IgD-negative memory B cell (primary cell): ENCODE measurements around the gene DMRT3. TPM values are rescaled to one million over a fixed set of nuclear protein-coding genes. Genes with fewer than 3 reads are reported as not detected.
"Not testable (repeated sequence)": the region's sequence is repeated elsewhere in the genome, so short reads cannot be mapped to it uniquely, and the experiment has no call there.

ENCODE experiments used
- H3K27ac Mint-ChIP-seq, 3 donors: one replicate each; pipeline ENCODE4 v1.8.0; 2020 to 2022; ENCODE audit warnings: mild to moderate bottlenecking in 3 of 3, mixed read lengths in 3 of 3, moderate library complexity in 1 of 3
- H3K27me3 Mint-ChIP-seq: one replicate; pipeline ENCODE4 v1.8.0; 2021; ENCODE audit warnings: mixed read lengths
- H3K36me3 Mint-ChIP-seq: one replicate; pipeline ENCODE4 v1.8.0; 2020; ENCODE audit warnings: mild to moderate bottlenecking, mixed read lengths
- H3K4me1 Mint-ChIP-seq, 3 donors: one replicate each; pipeline ENCODE4 v1.8.0; 2020 to 2022; ENCODE audit warnings: mixed read lengths in 3 of 3, mild to moderate bottlenecking in 1 of 3
- H3K4me3 Mint-ChIP-seq, 4 donors: one replicate each; pipeline ENCODE4 v1.8.0; 2020 to 2022; ENCODE audit warnings: mild to moderate bottlenecking in 4 of 4, mixed read lengths in 4 of 4, moderate library complexity in 3 of 4
- H3K9me3 Mint-ChIP-seq, 3 donors: one replicate each; pipeline ENCODE4 v1.8.0; 2020 to 2021; ENCODE audit warnings: mixed read lengths in 3 of 3, mild to moderate bottlenecking in 1 of 3
- polyA plus RNA-seq: library from polyadenylated mRNA; unstranded; fragments of 300-500 nt; fragmentation: Illumina TruSeq; gene quantifications from one replicate; pipeline ENCODE4 v1.2.3, GENCODE V29; 2021

Gene DMRT3
- polyA plus RNA-seq, 1 donor from 2014 or later: not detected

- H3K36me3 Mint-ChIP-seq: no peaks in the 10 kb centered on the region
- H3K4me1 Mint-ChIP-seq: peaks cover 4 to 20% (median 7%) of the 10 kb centered on the region in 3 donors
- no peak overlapping the region for H3K4me3 Mint-ChIP-seq
- peak overlapping the region in 2 of 3 donors; percentile 47 to 71 for H3K27ac Mint-ChIP-seq
- peaks cover 65% of the 10 kb centered on the region for H3K27me3 Mint-ChIP-seq
- H3K9me3 Mint-ChIP-seq: peaks cover 0 to 8% (median 0%) of the 10 kb centered on the region in 3 donors
Measured at GRCh38 chr9:976943-977837, 735 bp downstream of the DMRT3 start.

GRCh38 chr9:977838-978830 lies 1.7 kb downstream of the DMRT3 start:
- Mint-ChIP-seq H3K27ac (peak overlapping the region in 2 of 3 donors; percentile 47 to 71), H3K9me3 (peaks cover 0 to 8% (median 0%) of the 10 kb centered on the region in 3 donors), H3K36me3 (no peaks in the 10 kb centered on the region), H3K4me1 (peaks cover 4 to 20% (median 7%) of the 10 kb centered on the region in 3 donors), H3K4me3 (peak overlapping the region in 1 of 4 donors; percentile 72), H3K27me3 (peaks cover 68% of the 10 kb centered on the region)

- H3K36me3 Mint-ChIP-seq: no peaks in the 10 kb centered on the region
- peaks cover 4 to 10% (median 4%) of the 10 kb centered on the region in 3 donors for H3K4me1 Mint-ChIP-seq
- H3K27ac Mint-ChIP-seq: peak overlapping the region in 1 of 3 donors; percentile 10
- H3K27me3 Mint-ChIP-seq: peaks cover 64% of the 10 kb centered on the region
- H3K4me3 Mint-ChIP-seq: no peak overlapping the region
- H3K9me3 Mint-ChIP-seq: no peaks in the 10 kb centered on the region
Measured at GRCh38 chr9:979983-980382, 3.5 kb downstream of the DMRT3 start.

GRCh38 chr9:980640-981039 lies 4.2 kb downstream of the DMRT3 start:
- Mint-ChIP-seq H3K4me1 (peaks cover 0 to 8% (median 4%) of the 10 kb centered on the region in 3 donors), H3K4me3 (no peak overlapping the region), H3K27ac (no peak overlapping the region), H3K36me3 (no peaks in the 10 kb centered on the region), H3K9me3 (no peaks in the 10 kb centered on the region), H3K27me3 (peaks cover 58% of the 10 kb centered on the region)

GRCh38 chr9:981491-981898 lies 5.0 kb downstream of the DMRT3 start:
- Mint-ChIP-seq H3K27me3 (peaks cover 57% of the 10 kb centered on the region), H3K36me3 (peaks cover 2% of the 10 kb centered on the region), H3K4me1 (peaks cover 0 to 6% (median 0%) of the 10 kb centered on the region in 3 donors), H3K27ac (no peak overlapping the region), H3K9me3 (no peaks in the 10 kb centered on the region), H3K4me3 (no peak overlapping the region)

GRCh38 chr9:982394-983230 lies 6.2 kb downstream of the DMRT3 start:
- peaks cover 56% of the 10 kb centered on the region for H3K27me3 Mint-ChIP-seq
- H3K36me3 Mint-ChIP-seq: peaks cover 2% of the 10 kb centered on the region
- peaks cover 0 to 2% (median 0%) of the 10 kb centered on the region in 3 donors for H3K9me3 Mint-ChIP-seq
- no peak overlapping the region for H3K4me3 Mint-ChIP-seq
- peak overlapping the region in 1 of 3 donors; percentile 64 for H3K27ac Mint-ChIP-seq
- H3K4me1 Mint-ChIP-seq: peaks cover 0 to 6% (median 0%) of the 10 kb centered on the region in 3 donors

GRCh38 chr9:994005-994404 lies 17.6 kb downstream of the DMRT3 start:
- no peaks in the 10 kb centered on the region for H3K36me3 Mint-ChIP-seq
- no peak overlapping the region for H3K4me3 Mint-ChIP-seq
- H3K9me3 Mint-ChIP-seq: no peaks in the 10 kb centered on the region
- no peak overlapping the region for H3K27ac Mint-ChIP-seq
- H3K4me1 Mint-ChIP-seq: peaks cover 0 to 4% (median 1%) of the 10 kb centered on the region in 3 donors
- H3K27me3 Mint-ChIP-seq: peaks cover 10% of the 10 kb centered on the region

- no peak overlapping the region for H3K4me3 Mint-ChIP-seq
- H3K36me3 Mint-ChIP-seq: no peaks in the 10 kb centered on the region
- H3K9me3 Mint-ChIP-seq: no peaks in the 10 kb centered on the region
- peaks cover 0 to 4% (median 0%) of the 10 kb centered on the region in 3 donors for H3K4me1 Mint-ChIP-seq
- no peak overlapping the region for H3K27ac Mint-ChIP-seq
- H3K27me3 Mint-ChIP-seq: peaks cover 10% of the 10 kb centered on the region
Measured at GRCh38 chr9:995192-995591, 18.7 kb downstream of the DMRT3 start.

- Mint-ChIP-seq H3K36me3 (no peaks in the 10 kb centered on the region), H3K9me3 (no peaks in the 10 kb centered on the region), H3K4me3 (no peak overlapping the region), H3K27ac (peak overlapping the region in 2 of 3 donors; percentile 11 to 16), H3K4me1 (peaks cover 0 to 4% (median 0%) of the 10 kb centered on the region in 3 donors), H3K27me3 (peaks cover 5% of the 10 kb centered on the region)
Measured at GRCh38 chr9:995781-996180, 19.3 kb downstream of the DMRT3 start.

- not testable (repeated sequence) for H3K27me3 Mint-ChIP-seq, H3K36me3 Mint-ChIP-seq, H3K4me1 Mint-ChIP-seq, H3K9me3 Mint-ChIP-seq
- Mint-ChIP-seq H3K4me3 (peak overlapping the region in 1 of 4 donors; percentile 37), H3K27ac (peak overlapping the region in 1 of 3 donors; percentile 10)
Measured at GRCh38 chr9:998299-999110, 22.1 kb downstream of the DMRT3 start.

- no peak overlapping the region for H3K4me3 Mint-ChIP-seq
- peaks cover 0 to 5% (median 0%) of the 10 kb centered on the region in 3 donors for H3K4me1 Mint-ChIP-seq
- H3K9me3 Mint-ChIP-seq: no peaks in the 10 kb centered on the region
- H3K36me3 Mint-ChIP-seq: no peaks in the 10 kb centered on the region
- H3K27me3 Mint-ChIP-seq: peaks cover 3% of the 10 kb centered on the region
- H3K27ac Mint-ChIP-seq: no peak overlapping the region
Measured at GRCh38 chr9:1001838-1002237, 25.4 kb downstream of the DMRT3 start.

GRCh38 chr9:1002678-1003077 lies 26.2 kb downstream of the DMRT3 start:
- no peaks in the 10 kb centered on the region for H3K36me3 Mint-ChIP-seq
- peaks cover 0 to 5% (median 0%) of the 10 kb centered on the region in 3 donors for H3K4me1 Mint-ChIP-seq

GRCh38 chr9:1005043-1005667 lies 28.7 kb downstream of the DMRT3 start:
- H3K27ac Mint-ChIP-seq: no peak overlapping the region
- peaks cover 12% of the 10 kb centered on the region for H3K27me3 Mint-ChIP-seq
- no peaks in the 10 kb centered on the region for H3K36me3 Mint-ChIP-seq
- no peaks in the 10 kb centered on the region for H3K9me3 Mint-ChIP-seq
- H3K4me1 Mint-ChIP-seq: peaks cover 0 to 5% (median 0%) of the 10 kb centered on the region in 3 donors
- no peak overlapping the region for H3K4me3 Mint-ChIP-seq

More at GRCh38 chr9:1002678-1003077, 26.2 kb downstream of the DMRT3 start:
- Mint-ChIP-seq H3K27ac (no peak overlapping the region), H3K4me3 (peak overlapping the region in 1 of 4 donors; percentile 74), H3K9me3 (no peaks in the 10 kb centered on the region), H3K27me3 (peaks cover 6% of the 10 kb centered on the region)
